ENCODE results near the gene TRIM43.
"Not testable (repeated sequence)": the region's sequence is repeated elsewhere in the genome, so short reads cannot be mapped to it uniquely, and the experiment has no call there.

Gene TRIM43

GRCh38 chr2:95641787-95642186 lies 50.0 kb downstream of the TRIM43 start:
- not testable (repeated sequence) for DNase-seq (ENCODE audit: low read depth in 2 of 2)

DNA sequence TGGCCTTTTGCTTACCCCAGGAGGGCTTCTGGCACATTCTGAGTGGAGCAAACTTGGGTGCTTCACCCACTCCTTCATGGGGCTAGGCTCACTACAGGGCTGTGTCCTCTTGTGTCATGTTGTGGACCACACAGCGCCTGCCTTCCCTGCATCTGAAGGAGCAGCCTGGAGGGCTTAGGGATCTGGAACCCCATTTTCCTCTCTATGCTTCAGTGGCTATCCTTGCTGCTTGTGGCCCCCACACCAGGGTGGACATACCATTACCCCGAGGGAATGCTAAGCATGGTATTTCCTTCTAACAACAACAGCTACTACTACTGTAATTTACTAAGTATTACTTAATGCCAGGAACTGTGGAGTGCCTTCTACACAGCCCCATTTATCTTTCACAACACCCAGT lies 50.6 kb downstream of the TRIM43 start:
- DNase-seq (ENCODE audit: low read depth in 2 of 2): not testable (repeated sequence)

DNA sequence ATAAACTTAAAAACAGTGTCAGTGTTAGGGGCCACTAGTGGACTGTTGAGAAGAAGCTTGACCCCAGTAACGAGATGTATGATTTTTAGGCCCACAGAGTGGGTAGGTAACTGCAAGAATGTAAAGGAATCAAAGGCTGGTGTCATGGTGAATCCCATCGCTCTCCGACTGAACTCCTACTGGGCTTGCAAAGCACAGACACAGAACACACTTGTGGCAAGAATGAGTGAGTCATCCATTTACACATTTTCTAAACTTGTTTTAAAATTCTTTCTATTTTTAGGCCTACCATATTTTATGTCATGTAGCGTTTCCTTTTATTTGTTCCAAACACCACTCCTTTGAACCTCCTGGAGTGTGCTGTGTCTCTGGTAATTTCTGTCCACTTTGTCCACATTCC lies 51.1 kb downstream of the TRIM43 start:
- not testable (repeated sequence) for DNase-seq (ENCODE audit: low read depth in 2 of 2)

- not testable (repeated sequence) for DNase-seq (ENCODE audit: low read depth in 2 of 2)
Observed at GRCh38 chr2:95645312-95645711, 53.5 kb downstream of the TRIM43 start.

- DNase-seq (ENCODE audit: low read depth in 2 of 2): not testable (repeated sequence)
Observed at GRCh38 chr2:95646274-95646994, 54.6 kb downstream of the TRIM43 start.

DNA sequence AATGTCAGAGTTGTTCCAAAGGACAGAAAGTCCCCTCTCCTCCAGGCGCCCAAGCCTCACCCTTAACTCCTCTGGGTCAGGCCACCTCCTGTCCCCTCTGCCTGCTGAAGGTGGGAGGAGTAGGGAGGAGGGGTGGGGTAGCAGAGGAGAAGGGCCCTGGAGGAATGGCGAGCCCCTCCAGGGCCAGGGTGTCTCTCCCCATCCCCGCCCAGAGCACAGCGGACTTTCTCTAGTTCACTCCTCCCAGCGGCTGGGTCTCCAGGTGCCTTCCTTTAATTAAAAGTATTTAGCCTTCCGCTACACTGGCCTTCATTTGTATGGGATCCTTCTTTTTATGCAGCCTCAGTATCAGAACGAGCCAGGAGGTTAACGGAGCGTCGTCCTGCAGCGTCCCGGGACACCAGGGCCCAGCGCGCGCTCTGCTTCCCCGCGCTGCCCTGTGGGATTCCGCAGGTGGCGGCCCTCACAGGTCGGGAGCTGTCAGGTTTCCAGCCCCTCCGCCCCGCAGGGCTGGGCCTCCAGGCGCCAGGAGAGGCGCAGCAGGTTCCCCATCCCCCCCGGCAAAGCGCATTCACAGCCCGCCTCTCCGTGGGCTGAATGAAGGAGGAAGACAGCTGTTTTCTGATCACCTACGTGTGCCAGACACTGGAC lies 57.2 kb downstream of the TRIM43 start:
- not testable (repeated sequence) for DNase-seq (ENCODE audit: low read depth in 2 of 2)
